ENCODE data around the gene NPIPA3. TPM values are rescaled to one million over a fixed set of nuclear protein-coding genes. Genes with fewer than 3 reads are reported as not detected.
"Not testable (repeated sequence)": the region's sequence is repeated elsewhere in the genome, so short reads cannot be mapped to it uniquely, and the experiment has no call there.

NPIPA3 gene
- total and polyA plus RNA-seq, 4 donors: 1.6 to 13.0 (median 6.7) TPM

GRCh38 chr16:14733233-14733632 is 30.0 kb downstream of the NPIPA3 start:
- intact Hi-C loops (cut with DNase I); H3K9me3 ChIP-seq (ENCODE audit: control insufficient read depth, low read length); H3K27ac ChIP-seq (ENCODE audit: low read depth in 1 of 2, low read length in 2 of 2); H3K27me3 ChIP-seq (ENCODE audit: control insufficient read depth in 1 of 2, insufficient read depth in 2 of 2, low read length in 1 of 2); H3K4me1 ChIP-seq (ENCODE audit: control insufficient read depth in 1 of 2, insufficient read depth in 2 of 2, low read length in 2 of 2); H3K4me3 ChIP-seq (ENCODE audit: low read length in 2 of 2); H3K36me3 ChIP-seq (ENCODE audit: control insufficient read depth in 1 of 2, insufficient read depth in 2 of 2, low read length in 1 of 2); DNase-seq; ATAC-seq (ENCODE audit: low FRiP score): not testable (repeated sequence)
- no CpG with 5 or more reads among the region's 28 CpGs for WGBS, 2 donors

GRCh38 chr16:14740832-14741385 is 37.7 kb downstream of the NPIPA3 start:
- intact Hi-C loops (cut with DNase I); H3K36me3 ChIP-seq (ENCODE audit: control insufficient read depth in 1 of 2, insufficient read depth in 2 of 2, low read length in 1 of 2); DNase-seq; ATAC-seq (ENCODE audit: low FRiP score); H3K4me1 ChIP-seq (ENCODE audit: control insufficient read depth in 1 of 2, insufficient read depth in 2 of 2, low read length in 2 of 2); H3K27me3 ChIP-seq (ENCODE audit: control insufficient read depth in 1 of 2, insufficient read depth in 2 of 2, low read length in 1 of 2); H3K27ac ChIP-seq (ENCODE audit: low read depth in 1 of 2, low read length in 2 of 2); H3K4me3 ChIP-seq (ENCODE audit: low read length in 2 of 2); H3K9me3 ChIP-seq (ENCODE audit: control insufficient read depth, low read length): not testable (repeated sequence)
- WGBS, 2 donors: 64% methylated on average over 2 of the region's 10 CpGs; no CpG with 5 or more reads in 1 of the 2 donors

- H3K36me3 ChIP-seq (ENCODE audit: control insufficient read depth in 1 of 2, insufficient read depth in 2 of 2, low read length in 1 of 2); H3K4me3 ChIP-seq (ENCODE audit: low read length in 2 of 2); DNase-seq; ATAC-seq (ENCODE audit: low FRiP score); intact Hi-C loops (cut with DNase I); H3K27me3 ChIP-seq (ENCODE audit: control insufficient read depth in 1 of 2, insufficient read depth in 2 of 2, low read length in 1 of 2); H3K9me3 ChIP-seq (ENCODE audit: control insufficient read depth, low read length); H3K27ac ChIP-seq (ENCODE audit: low read depth in 1 of 2, low read length in 2 of 2); H3K4me1 ChIP-seq (ENCODE audit: control insufficient read depth in 1 of 2, insufficient read depth in 2 of 2, low read length in 2 of 2): not testable (repeated sequence)
- no CpG with 5 or more reads among the region's 11 CpGs for WGBS, 2 donors
Observed at GRCh38 chr16:14741794-14742193, 38.6 kb downstream of the NPIPA3 start.

DNA sequence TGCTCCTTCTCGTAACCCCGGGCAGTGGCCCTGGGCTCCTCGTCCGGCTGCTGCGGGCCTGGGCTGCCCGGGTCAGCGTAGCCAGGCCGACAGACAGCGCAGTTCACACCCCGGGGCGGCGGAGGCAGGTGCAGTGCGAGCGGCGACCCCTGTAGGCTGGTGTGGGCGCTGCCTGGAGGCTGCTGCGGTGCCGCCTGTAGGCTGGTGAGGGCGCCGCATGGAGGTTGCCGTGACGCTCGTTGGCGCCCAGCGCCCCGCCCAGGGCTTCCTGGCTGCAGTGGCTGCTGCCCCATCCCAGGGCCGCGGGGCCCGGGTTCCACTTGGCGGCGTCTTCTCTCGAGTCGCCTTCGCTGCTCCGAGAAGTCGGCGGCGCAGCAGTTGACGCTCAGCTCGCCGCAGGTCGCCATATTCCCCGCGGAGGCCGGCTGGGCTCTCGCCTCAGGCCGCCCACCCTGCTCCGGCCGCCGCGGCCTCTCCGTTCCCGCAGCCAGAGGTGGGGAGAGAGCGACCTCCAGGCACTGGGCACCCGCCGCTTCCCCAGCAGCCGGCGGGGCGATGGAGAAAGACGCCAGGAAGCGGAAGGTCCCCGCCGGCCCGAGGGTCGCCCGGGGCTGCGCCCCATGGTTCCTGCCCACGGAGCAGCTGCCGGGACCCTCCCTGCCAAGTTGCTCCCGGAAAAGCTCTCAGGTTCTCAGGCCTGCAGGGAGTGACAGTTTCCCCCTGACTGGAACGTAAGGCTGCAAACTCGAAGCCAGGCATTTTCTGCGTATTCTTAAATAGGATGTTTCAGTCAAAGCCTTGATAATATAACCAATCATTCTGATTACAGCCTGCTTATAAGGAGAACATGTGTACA is 39.3 kb downstream of the NPIPA3 start, which contains the start of gene NPIPA2:
NPIPA2 (plus strand) TSS at position 261 of the 856 bp plus-strand sequence. CDS start 5,533 bp downstream, outside the sequence.
- H3K9me3 ChIP-seq (ENCODE audit: control insufficient read depth, low read length); intact Hi-C loops (cut with DNase I); H3K36me3 ChIP-seq (ENCODE audit: control insufficient read depth in 1 of 2, insufficient read depth in 2 of 2, low read length in 1 of 2); H3K27ac ChIP-seq (ENCODE audit: low read depth in 1 of 2, low read length in 2 of 2); H3K27me3 ChIP-seq (ENCODE audit: control insufficient read depth in 1 of 2, insufficient read depth in 2 of 2, low read length in 1 of 2); H3K4me3 ChIP-seq (ENCODE audit: low read length in 2 of 2); DNase-seq; H3K4me1 ChIP-seq (ENCODE audit: control insufficient read depth in 1 of 2, insufficient read depth in 2 of 2, low read length in 2 of 2): not testable (repeated sequence)
- WGBS, 2 donors: no CpG with 5 or more reads among the region's 73 CpGs
- ATAC-seq (ENCODE audit: low FRiP score): peak; percentile 94

DNA sequence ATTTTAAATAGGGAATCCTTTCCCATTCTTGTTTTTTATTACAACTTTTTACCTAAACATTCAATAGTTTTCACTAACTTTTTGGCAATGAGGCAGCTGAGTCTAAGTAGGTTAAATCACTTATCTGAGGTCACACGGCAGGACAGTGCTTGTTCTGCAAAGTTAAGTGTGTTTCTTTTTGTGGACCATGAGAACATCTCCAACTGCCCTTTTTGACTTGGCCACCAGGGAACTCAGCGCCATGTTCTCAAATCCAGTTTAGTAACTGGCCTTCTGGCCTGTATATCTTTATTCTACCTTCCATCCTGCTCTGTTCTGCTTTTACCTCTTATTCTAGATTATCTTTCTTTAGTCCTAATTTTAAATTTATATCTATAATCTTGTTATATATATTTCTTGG is 70.4 kb downstream of the NPIPA3 start:
- H3K9me3 ChIP-seq (ENCODE audit: control insufficient read depth, low read length); H3K27me3 ChIP-seq (ENCODE audit: control insufficient read depth in 1 of 2, insufficient read depth in 2 of 2, low read length in 1 of 2); DNase-seq; H3K4me1 ChIP-seq (ENCODE audit: control insufficient read depth in 1 of 2, insufficient read depth in 2 of 2, low read length in 2 of 2); intact Hi-C loops (cut with DNase I); H3K27ac ChIP-seq (ENCODE audit: low read depth in 1 of 2, low read length in 2 of 2); H3K4me3 ChIP-seq (ENCODE audit: low read length in 2 of 2); ATAC-seq (ENCODE audit: low FRiP score); H3K36me3 ChIP-seq (ENCODE audit: control insufficient read depth in 1 of 2, insufficient read depth in 2 of 2, low read length in 1 of 2): not testable (repeated sequence)
- WGBS, 2 donors: no CpG with 5 or more reads among the region's 2 CpGs

DNA sequence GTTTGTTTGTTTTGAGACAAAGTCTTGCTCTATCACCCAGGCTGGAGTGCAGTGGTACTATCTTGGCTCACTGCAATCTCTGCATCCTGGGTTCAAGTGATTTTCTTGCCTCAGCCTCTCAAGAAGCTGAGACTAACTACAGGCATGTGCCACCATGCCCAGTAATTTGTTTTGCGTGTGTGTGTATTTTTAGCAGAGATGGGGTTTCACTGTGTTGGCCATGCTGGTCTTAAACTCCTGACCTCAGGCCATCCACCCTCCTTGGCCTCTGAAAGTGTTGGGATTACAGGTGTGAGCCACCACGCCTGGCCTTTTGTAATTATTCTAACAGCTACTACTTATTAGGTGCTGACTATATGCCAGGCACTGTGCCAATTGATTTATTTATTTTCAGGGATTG is 72.4 kb downstream of the NPIPA3 start:
- intact Hi-C loops (cut with DNase I); DNase-seq; H3K4me1 ChIP-seq (ENCODE audit: control insufficient read depth in 1 of 2, insufficient read depth in 2 of 2, low read length in 2 of 2); H3K27me3 ChIP-seq (ENCODE audit: control insufficient read depth in 1 of 2, insufficient read depth in 2 of 2, low read length in 1 of 2); H3K9me3 ChIP-seq (ENCODE audit: control insufficient read depth, low read length); H3K36me3 ChIP-seq (ENCODE audit: control insufficient read depth in 1 of 2, insufficient read depth in 2 of 2, low read length in 1 of 2); H3K4me3 ChIP-seq (ENCODE audit: low read length in 2 of 2); ATAC-seq (ENCODE audit: low FRiP score); H3K27ac ChIP-seq (ENCODE audit: low read depth in 1 of 2, low read length in 2 of 2): not testable (repeated sequence)
- WGBS, 2 donors: 78 to 95% methylated on average over 1 of the region's 2 CpGs

Other genes with a start within 250 kb of the NPIPA3 start
- gene PARN, start 73.2 kb upstream of the NPIPA3 start, total RNA-seq: 10 to 100 TPM; 25.0 to 32.2 TPM
- 10 to 100 TPM in 1 of 2 donors, 1 to 10 TPM in 1; 8.1 to 18.9 TPM for gene PARN, start 73.2 kb upstream of the NPIPA3 start, polyA plus RNA-seq
- gene BFAR, start 70.5 kb upstream of the NPIPA3 start, total RNA-seq: 10 to 100 TPM; 39.3 to 40.2 TPM
- 10 to 100 TPM; 21.9 to 34.4 TPM for gene BFAR, start 70.5 kb upstream of the NPIPA3 start, polyA plus RNA-seq
- not detected for gene PLA2G10, start 9.1 kb upstream of the NPIPA3 start, total RNA-seq
- not detected for gene PLA2G10, start 9.1 kb upstream of the NPIPA3 start, polyA plus RNA-seq
- gene NPIPA2, start 39.1 kb downstream of the NPIPA3 start, total RNA-seq: 10 to 100 TPM in 1 of 2 donors, 1 to 10 TPM in 1; 7.3 to 12.7 TPM
- gene NPIPA2, start 39.1 kb downstream of the NPIPA3 start, polyA plus RNA-seq: 1 to 10 TPM; 1.6 to 3.0 TPM
- gene NOMO1, start 130.3 kb downstream of the NPIPA3 start, total RNA-seq: 10 to 100 TPM; 56.2 to 73.6 TPM
- gene NOMO1, start 130.3 kb downstream of the NPIPA3 start, polyA plus RNA-seq: 10 to 100 TPM; 25.8 to 33.8 TPM
- gene NPIPA1, start 234.0 kb downstream of the NPIPA3 start, total RNA-seq: 100 to 1,000 TPM; 124 to 221 TPM
- gene NPIPA1, start 234.0 kb downstream of the NPIPA3 start, polyA plus RNA-seq: 100 to 1,000 TPM in 1 of 2 donors, 10 to 100 TPM in 1; 24.0 to 167 TPM